GM19455 (cell line): ENCODE data around the gene MSL3B.

Experiments
- ATAC-seq: cut with Tn5 transposase; IDR thresholded peaks from one replicate; pipeline ENCODE4 v1.9.1; 2021; ENCODE audit not compliant: unreplicated experiment

Gene MSL3B

GRCh38 chr2:233833345-233833744 lies 34.8 kb downstream of the MSL3B start:
- ATAC-seq: no peak

GRCh38 chr2:233832869-233833311 lies 35.3 kb downstream of the MSL3B start:
- ATAC-seq: no peak

- ATAC-seq: no peak
These were observed 35.8 kb downstream of the MSL3B start for GRCh38 chr2:233832414-233832813.

GRCh38 chr2:233831861-233832260 lies 36.3 kb downstream of the MSL3B start:
- no peak for ATAC-seq

GRCh38 chr2:233831011-233831721 lies 37.0 kb downstream of the MSL3B start:
- ATAC-seq: no peak

- ATAC-seq: no peak
These were observed 37.9 kb downstream of the MSL3B start for GRCh38 chr2:233830111-233830802.

GRCh38 chr2:233829193-233830110 lies 38.7 kb downstream of the MSL3B start:
- ATAC-seq: no peak

- no peak for ATAC-seq
These were observed 39.5 kb downstream of the MSL3B start for GRCh38 chr2:233828546-233829192.

GRCh38 chr2:233824373-233824772 lies 43.8 kb downstream of the MSL3B start:
- ATAC-seq: no peak

- no peak for ATAC-seq
These were observed 44.5 kb downstream of the MSL3B start for GRCh38 chr2:233823731-233824121.

- ATAC-seq: no peak
These were observed 45.1 kb downstream of the MSL3B start for GRCh38 chr2:233822781-233823730.

GRCh38 chr2:233822101-233822771 lies 46.0 kb downstream of the MSL3B start:
- ATAC-seq: no peak

GRCh38 chr2:233821709-233822100 lies 46.5 kb downstream of the MSL3B start:
- no peak for ATAC-seq

- ATAC-seq: no peak
These were observed 47.0 kb downstream of the MSL3B start for GRCh38 chr2:233821196-233821595.

GRCh38 chr2:233820774-233821105 lies 47.4 kb downstream of the MSL3B start:
- no peak for ATAC-seq

GRCh38 chr2:233819884-233820773 lies 48.1 kb downstream of the MSL3B start:
- ATAC-seq: no peak

GRCh38 chr2:233818639-233819621 lies 49.3 kb downstream of the MSL3B start:
- no peak for ATAC-seq
